OCI-LY1 (cell line): Measurements from ENCODE around the gene TCP1.
"Not testable (repeated sequence)": the region's sequence is repeated elsewhere in the genome, so short reads cannot be mapped to it uniquely, and the experiment has no call there.

Experiments used
- H2AFZ ChIP-seq: fragments of 200-600 bp; sonication (generic), shearing (Covaris generic); 2 replicates; pipeline ENCODE4 v1.6.0; 2014; ENCODE audit warnings: antibody characterized with exemption, mild to moderate bottlenecking, low read length
- H3F3A ChIP-seq: fragments of 200-600 bp; sonication (generic), shearing (Covaris generic); 2 replicates; pipeline ENCODE4 v1.6.0; 2014; ENCODE audit warnings: mild to moderate bottlenecking, antibody characterized with exemption, low read length, moderate library complexity; ENCODE audit not compliant: insufficient read depth
- H3K27ac ChIP-seq: fragments of 200-600 bp; sonication (generic); 2 replicates; pipeline ENCODE4 v1.5.1; 2014; ENCODE audit warnings: low read length, mixed run types, mild to moderate bottlenecking, low read depth; ENCODE audit not compliant: poor library complexity, severe bottlenecking
- H3K27me3 ChIP-seq: fragments of 200-600 bp; sonication (generic); 2 replicates; pipeline ENCODE4 v1.6.0; 2014; ENCODE audit warnings: antibody characterized with exemption, mild to moderate bottlenecking, low read length, moderate library complexity; ENCODE audit not compliant: insufficient read depth
- H3K36me3 ChIP-seq: fragments of 200-600 bp; sonication (generic); 2 replicates; pipeline ENCODE4 v1.6.1; 2014; ENCODE audit warnings: mild to moderate bottlenecking, antibody characterized with exemption, low read length, moderate library complexity, mixed read lengths; ENCODE audit not compliant: insufficient read depth
- H3K4me1 ChIP-seq: fragments of 200-600 bp; sonication (generic); 2 replicates; pipeline ENCODE4 v1.5.1; 2014; ENCODE audit warnings: mild to moderate bottlenecking, low read length, moderate library complexity; ENCODE audit not compliant: insufficient read depth, severe bottlenecking
- H3K4me2 ChIP-seq: fragments of 200-600 bp; sonication (generic), shearing (Covaris generic); 2 replicates; pipeline ENCODE4 v1.6.1; 2014; ENCODE audit warnings: low read length
- H3K4me3 ChIP-seq: fragments of 200-600 bp; sonication (generic); 2 replicates; pipeline ENCODE4 v1.5.1; 2014; ENCODE audit warnings: low read length, low read depth, mild to moderate bottlenecking, mixed read lengths; ENCODE audit not compliant: poor library complexity, severe bottlenecking
- H3K79me2 ChIP-seq: fragments of 200-600 bp; shearing (Covaris generic); 2 replicates; pipeline ENCODE4 v1.6.1; 2016; ENCODE audit warnings: mixed run types, low read length, mixed read lengths; ENCODE audit not compliant: insufficient read depth
- H3K9ac ChIP-seq: fragments of 200-600 bp; sonication (generic), shearing (Covaris generic); 2 replicates; pipeline ENCODE4 v1.6.1; 2014; ENCODE audit warnings: mild to moderate bottlenecking, low read length, mixed read lengths
- H3K9me2 ChIP-seq: fragments of 200-600 bp; sonication (generic), shearing (Covaris generic); 2 replicates; pipeline ENCODE4 v1.6.1; 2014; ENCODE audit warnings: low read depth, mild to moderate bottlenecking, low read length, mixed read lengths
- H3K9me3 ChIP-seq: fragments of 200-600 bp; shearing (Covaris generic); 2 replicates; pipeline ENCODE4 v1.6.1; 2014; ENCODE audit warnings: low read length, mixed read lengths
- H4K20me1 ChIP-seq: fragments of 200-600 bp; sonication (generic), shearing (Covaris generic); 2 replicates; pipeline ENCODE4 v1.6.0; 2016; ENCODE audit warnings: mild to moderate bottlenecking, low read length; ENCODE audit not compliant: insufficient read depth
- CTCF ChIP-seq: fragments of 200-600 bp; sonication (generic), shearing (Covaris generic); IDR thresholded peaks from 2 replicates; pipeline ENCODE4 v1.5.1; 2017; ENCODE audit warnings: mild to moderate bottlenecking, antibody characterized with exemption, low read length, moderate library complexity, mixed read lengths
- EZH2 ChIP-seq: fragments of 200-600 bp; sonication (generic), shearing (Covaris generic); IDR thresholded peaks from 2 replicates; pipeline ENCODE4 v1.8.0; 2017; ENCODE audit warnings: borderline replicate concordance, mixed run types, mild to moderate bottlenecking, antibody characterized with exemption, low read length, moderate library complexity, mixed read lengths

The TCP1 gene

GRCh38 chr6:159826004-159826403 lies 36.6 kb upstream of the TCP1 start:
- no peak overlapping the region for H3K9ac ChIP-seq
- no peak for TF ChIP-seq CTCF
- TF ChIP-seq EZH2: no peak
- no peak overlapping the region for H2AFZ ChIP-seq
- no peaks in the 10 kb centered on the region for H3F3A ChIP-seq
- no peaks in the 10 kb centered on the region for H3K36me3 ChIP-seq
- H3K9me3 ChIP-seq: no peaks in the 10 kb centered on the region
- peaks cover 6% of the 10 kb centered on the region; the same call in 1 of the 2 replicates for H3K27me3 ChIP-seq
- H3K4me2 ChIP-seq: no peak overlapping the region
- H3K27ac ChIP-seq: no peak overlapping the region
- no peaks in the 10 kb centered on the region for H4K20me1 ChIP-seq
- H3K4me3 ChIP-seq: no peak overlapping the region
- H3K9me2 ChIP-seq: no peaks in the 10 kb centered on the region
- no peaks in the 10 kb centered on the region for H3K4me1 ChIP-seq
- H3K79me2 ChIP-seq: no peaks in the 10 kb centered on the region

- H2AFZ ChIP-seq, H3K9me2 ChIP-seq, H3K9me3 ChIP-seq, H3K27ac ChIP-seq, H3K9ac ChIP-seq, H3K27me3 ChIP-seq, H4K20me1 ChIP-seq, H3F3A ChIP-seq, H3K4me3 ChIP-seq, H3K36me3 ChIP-seq, H3K79me2 ChIP-seq, H3K4me2 ChIP-seq: not testable (repeated sequence)
- H3K4me1 ChIP-seq: peaks cover 11% of the 10 kb centered on the region
These were observed 35.3 kb upstream of the TCP1 start for GRCh38 chr6:159824690-159825089.

- Histone ChIP-seq H3K79me2 (no peaks in the 10 kb centered on the region), H3K36me3 (no peaks in the 10 kb centered on the region), H3K9me2 (no peaks in the 10 kb centered on the region), H3K4me2 (no peak overlapping the region), H4K20me1 (no peaks in the 10 kb centered on the region), H3K27ac (no peak overlapping the region), H3K27me3 (peaks cover 6% of the 10 kb centered on the region; the same call in 1 of the 2 replicates), H3F3A (no peaks in the 10 kb centered on the region), H3K4me1 (peaks cover 12% of the 10 kb centered on the region), H3K4me3 (no peak overlapping the region), H3K9me3 (no peaks in the 10 kb centered on the region), H3K9ac (no peak overlapping the region), H2AFZ (no peak overlapping the region)
- TF ChIP-seq EZH2 (no peak), CTCF (no peak)
These were observed 34.6 kb upstream of the TCP1 start for GRCh38 chr6:159823953-159824352.

- no peaks in the 10 kb centered on the region for H3F3A ChIP-seq
- no peak overlapping the region for H3K4me3 ChIP-seq
- H3K27ac ChIP-seq: no peak overlapping the region
- no peak overlapping the region for H3K4me2 ChIP-seq
- no peak overlapping the region for H2AFZ ChIP-seq
- TF ChIP-seq EZH2 (no peak), CTCF (no peak)
- H3K9me3 ChIP-seq: no peaks in the 10 kb centered on the region
- H3K79me2 ChIP-seq: no peaks in the 10 kb centered on the region
- H3K9me2 ChIP-seq: no peaks in the 10 kb centered on the region
- peaks cover 9% of the 10 kb centered on the region; the same call in 1 of the 2 replicates for H3K27me3 ChIP-seq
- H3K36me3 ChIP-seq: no peaks in the 10 kb centered on the region
- H3K4me1 ChIP-seq: peaks cover 12% of the 10 kb centered on the region
- H3K9ac ChIP-seq: no peak overlapping the region
- H4K20me1 ChIP-seq: no peaks in the 10 kb centered on the region
These were observed 32.3 kb upstream of the TCP1 start for GRCh38 chr6:159821726-159822125.
